NCI-H2227 treated with DMSO at 0.1 percent for 48 hours (cell line): ENCODE results near the gene ANKRD44.

Source experiments
- DNase-seq: peaks from one replicate; lab custom pipeline; 2025; lab: John Stamatoyannopoulos, UW

ANKRD44 gene

GRCh38 chr2:196985511-196986183 lies 324.9 kb downstream of the ANKRD44 start:
- DNase-seq = no peak

GRCh38 chr2:196984903-196985302 lies 325.7 kb downstream of the ANKRD44 start:
- no peak for DNase-seq

GRCh38 chr2:196983934-196984333 lies 326.6 kb downstream of the ANKRD44 start:
- DNase-seq = no peak

GRCh38 chr2:196980473-196980872 lies 330.1 kb downstream of the ANKRD44 start:
- DNase-seq = peak; percentile 93

DNA sequence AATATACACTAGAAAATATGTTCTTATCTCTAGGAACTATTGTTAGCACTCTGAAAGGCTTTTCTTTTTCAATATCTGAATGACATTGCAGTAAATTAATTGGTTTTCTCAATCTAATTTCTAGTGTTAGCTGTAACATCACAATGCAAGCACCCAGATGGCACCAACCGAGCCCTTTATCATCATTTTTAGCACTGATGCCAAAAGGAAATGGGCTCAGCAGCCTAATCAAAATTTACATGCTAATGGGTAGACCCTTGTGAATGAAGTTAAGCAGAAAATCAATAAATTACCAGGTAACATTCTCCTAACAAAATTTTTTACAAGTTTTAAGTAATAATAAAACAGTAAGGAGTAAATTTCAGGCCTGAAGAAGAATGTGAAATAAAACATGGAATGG lies 330.6 kb downstream of the ANKRD44 start:
- DNase-seq = no peak

DNA sequence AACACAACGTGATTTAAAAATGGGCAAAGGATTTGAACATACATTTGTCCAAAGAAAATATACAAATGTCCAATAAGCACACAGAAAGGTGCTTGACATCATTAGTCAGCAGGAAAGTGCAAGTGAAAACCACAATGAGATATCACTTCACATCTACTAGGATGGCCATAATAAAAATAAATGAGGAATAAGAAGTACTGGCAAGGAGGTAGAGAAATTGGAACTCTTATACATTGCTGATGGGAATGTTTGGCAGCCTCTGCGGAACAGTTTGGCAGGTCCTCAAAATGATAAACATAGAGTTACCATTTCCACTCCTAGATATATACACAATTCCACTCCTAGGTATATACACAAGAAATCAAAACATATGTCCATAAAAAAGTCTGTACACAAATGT lies 333.1 kb downstream of the ANKRD44 start:
- DNase-seq = no peak

DNA sequence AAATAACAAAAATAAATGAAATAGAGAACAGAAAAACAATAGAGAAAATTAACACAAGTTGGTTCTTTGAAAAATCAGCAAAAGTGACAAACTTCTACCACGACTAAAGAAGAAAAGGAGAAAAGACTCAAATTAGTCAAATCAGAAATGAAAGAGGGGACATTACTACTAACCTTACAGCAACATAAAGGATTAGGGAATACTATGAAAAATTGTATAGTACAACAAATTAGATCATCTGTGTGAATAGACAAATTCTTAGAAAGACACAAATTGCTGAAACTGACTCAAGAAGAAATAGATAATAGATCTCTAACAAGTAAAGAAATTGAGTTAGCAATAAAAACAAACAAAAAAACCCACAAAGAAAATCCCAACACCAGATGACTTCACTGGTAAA lies 335.6 kb downstream of the ANKRD44 start:
- DNase-seq = no peak

DNA sequence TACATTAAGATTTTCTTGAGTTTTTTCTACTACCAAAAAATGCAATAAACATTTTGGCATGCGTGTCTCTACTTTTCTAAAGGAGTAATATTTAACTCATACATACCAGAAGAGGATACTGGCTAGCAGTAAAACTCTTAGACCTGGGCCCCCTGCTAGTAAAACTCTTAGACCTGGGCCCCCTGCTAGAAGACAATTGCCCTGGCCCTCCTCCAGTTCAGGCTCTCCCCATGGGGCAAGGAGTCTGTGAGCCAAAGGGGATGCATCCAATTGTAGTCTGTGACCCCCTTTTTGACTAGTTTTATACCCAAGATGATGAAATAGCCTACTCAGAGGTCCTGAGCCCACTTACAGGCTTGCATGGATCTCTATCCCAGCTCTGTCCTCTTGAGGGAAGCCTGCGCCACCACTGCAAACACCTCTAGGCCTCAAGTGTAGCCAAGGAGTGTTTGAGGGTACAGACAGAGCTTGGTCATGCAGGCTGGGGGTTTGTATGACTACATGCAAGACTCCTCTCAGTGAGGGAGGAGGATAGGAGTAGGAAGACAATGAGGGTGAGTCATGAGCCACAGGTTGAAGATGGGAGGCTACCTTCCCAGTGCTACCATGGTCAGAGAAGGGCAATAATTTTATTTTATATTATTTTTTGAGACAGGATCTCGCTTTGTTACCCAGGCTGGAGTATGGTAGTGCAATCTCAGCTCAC lies 338.9 kb downstream of the ANKRD44 start:
- no peak for DNase-seq

DNA sequence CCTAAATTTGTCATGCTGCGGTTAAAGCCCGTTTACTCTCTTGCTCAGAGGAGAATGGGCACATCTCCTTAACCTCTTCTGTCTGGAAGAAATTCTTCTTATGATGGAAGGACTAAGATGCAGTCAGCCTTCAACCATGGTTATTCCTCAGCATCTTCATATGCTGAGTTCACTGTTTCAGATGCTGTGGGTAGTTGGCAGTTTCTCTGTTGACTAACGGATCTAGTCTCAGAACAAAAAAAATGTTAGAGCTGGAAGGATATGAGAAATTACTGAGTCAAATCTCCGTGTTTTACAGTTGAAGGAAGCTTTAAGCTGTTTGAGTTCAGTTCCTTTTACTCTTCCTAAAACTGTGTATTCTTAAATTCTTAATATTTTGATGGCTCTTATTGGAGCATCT lies 340.5 kb downstream of the ANKRD44 start:
- no peak for DNase-seq

- no peak for DNase-seq
These were observed 342.1 kb downstream of the ANKRD44 start for GRCh38 chr2:196968516-196968915.

DNA sequence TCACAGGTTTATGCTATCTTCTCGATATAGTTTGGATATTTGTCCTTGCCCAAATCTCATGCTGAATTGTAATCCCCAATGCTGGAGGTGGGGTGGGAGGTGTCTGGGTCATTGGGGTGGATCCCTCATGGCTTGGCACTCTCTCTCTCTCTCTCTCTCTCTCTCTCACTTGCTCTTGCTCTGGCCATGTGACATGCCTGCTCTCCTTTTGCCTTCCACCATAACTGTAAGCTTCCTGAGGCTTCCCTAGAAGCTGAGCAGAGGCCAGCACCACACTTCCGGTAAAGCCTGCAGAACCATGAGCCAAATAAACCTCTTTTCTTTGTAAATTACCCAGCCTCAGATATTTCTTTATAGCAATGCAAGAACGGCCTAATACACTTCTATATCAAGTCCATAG lies 342.8 kb downstream of the ANKRD44 start:
- no peak for DNase-seq

- no peak for DNase-seq
These were observed 343.5 kb downstream of the ANKRD44 start for GRCh38 chr2:196967116-196967515.

GRCh38 chr2:196966061-196966460 lies 344.5 kb downstream of the ANKRD44 start:
- no peak for DNase-seq

DNA sequence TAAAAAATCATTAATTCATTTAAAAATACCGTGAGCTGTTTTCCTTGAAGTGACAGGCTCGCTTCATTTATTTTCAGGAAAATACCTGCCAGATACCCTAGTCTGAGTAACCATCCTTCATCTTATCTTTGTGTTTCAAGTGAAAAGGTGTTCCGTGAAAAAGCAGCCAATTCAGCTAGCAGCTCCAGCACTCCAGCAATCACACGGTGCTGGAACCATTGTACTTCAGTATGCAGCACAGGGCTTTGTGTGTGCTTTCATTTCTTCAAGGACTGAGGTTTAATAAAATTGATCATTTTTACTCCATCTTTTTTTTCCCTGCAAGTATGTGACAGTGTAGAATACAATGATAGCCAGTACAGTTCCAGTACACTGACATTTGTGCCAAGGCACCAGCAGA lies 344.9 kb downstream of the ANKRD44 start:
- DNase-seq = no peak

DNA sequence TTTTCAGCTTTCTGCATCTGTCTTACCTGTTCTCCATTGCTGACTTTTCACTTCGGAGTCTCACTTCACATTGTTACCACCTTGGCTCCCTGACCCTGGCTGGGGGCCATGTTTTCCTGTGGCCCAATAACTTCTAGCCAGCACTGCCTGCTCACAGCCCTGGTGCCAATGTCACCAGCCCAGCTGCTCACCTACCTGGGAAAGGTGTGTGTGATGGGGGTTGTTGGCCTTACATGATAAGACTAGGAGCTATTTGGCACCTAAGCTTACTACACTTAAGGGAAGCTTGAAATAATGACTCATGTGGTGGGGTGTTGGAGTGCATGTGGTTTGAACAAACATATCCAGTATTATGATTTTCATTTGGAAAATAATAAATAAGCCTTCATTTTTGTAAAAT lies 346.6 kb downstream of the ANKRD44 start:
- no peak for DNase-seq

DNA sequence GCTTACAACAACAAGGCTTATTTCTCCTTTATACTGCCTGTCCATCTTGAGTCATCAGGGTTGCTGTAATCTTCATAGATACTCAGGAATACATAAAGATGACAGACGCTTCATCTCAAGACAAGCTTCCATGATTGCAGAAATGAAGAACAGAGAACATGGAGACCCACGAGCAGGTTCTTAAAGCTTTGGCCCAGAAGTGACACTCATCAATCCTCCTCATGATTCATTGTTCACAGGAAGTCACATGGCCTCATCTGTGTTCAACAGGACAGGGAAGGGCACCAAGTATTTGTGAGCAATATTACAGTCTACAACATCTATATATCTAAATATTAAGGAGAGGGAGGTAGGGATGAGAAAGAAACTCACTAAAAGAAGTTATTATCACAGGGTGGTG lies 347.5 kb downstream of the ANKRD44 start:
- no peak for DNase-seq

DNA sequence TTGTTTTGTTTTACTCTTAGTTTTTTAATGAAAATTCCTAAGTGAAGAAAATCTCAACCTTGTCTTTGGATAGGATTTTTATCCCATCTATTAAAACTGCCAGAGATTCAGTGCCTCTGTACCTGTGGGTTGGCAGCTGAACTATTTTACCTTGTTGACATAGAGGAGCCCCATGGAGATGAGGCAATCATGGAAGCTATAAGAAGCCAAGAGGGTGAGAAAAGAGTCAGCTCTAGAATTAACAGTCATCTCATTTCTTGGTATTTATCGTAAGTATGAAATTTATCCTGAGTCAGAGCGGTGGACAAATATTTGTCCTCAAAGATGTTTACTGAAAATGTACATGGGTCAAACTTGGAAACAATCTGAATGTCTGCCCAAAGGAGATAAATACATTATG lies 348.3 kb downstream of the ANKRD44 start:
- no peak for DNase-seq

DNA sequence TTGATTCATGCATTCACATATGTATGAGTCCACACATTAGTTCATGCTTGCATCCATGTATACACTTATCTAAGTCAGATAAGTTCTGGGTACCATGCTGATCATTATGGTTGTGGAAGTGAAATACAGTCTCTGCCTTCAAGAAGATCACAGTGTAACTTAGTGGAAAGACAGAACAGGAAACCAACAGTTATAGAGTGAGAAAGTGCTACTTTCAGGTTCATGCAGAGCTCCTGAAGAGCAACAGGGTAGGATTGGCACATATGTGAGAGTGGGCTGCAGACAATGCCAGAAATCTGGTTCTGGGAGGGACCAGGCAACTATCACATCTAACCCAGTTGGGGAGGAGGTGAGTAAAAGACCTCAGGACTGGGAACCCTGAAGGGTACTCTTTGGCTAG lies 348.7 kb downstream of the ANKRD44 start:
- no peak for DNase-seq

DNA sequence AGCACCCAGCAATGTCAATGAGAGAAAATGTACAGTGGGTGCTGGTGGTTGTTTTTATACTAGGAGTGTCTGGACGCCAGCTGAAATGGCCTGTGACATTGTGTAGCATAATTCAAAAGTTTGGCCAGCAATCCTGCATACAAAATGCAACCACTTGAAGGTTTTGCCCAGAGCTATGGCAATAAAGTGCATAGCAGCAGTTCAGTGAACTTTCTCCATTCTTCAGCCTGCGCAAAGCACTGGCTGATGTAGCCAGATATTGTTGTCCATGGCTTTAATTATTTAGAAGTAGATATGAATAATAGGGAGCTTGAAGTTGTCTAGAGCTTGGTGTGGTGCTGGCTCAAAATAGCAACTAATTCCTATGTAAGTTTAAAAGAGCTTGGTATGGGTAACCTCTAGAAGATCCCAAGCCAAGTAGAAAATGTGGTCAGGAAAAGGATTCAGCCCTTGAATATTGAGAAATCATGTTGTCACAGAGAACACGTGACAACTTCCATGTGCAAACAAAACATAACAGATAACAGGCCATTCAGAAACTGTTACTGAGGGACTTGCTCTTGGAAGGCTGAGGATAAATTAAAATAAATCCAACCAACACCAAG lies 350.7 kb downstream of the ANKRD44 start:
- DNase-seq = no peak

DNA sequence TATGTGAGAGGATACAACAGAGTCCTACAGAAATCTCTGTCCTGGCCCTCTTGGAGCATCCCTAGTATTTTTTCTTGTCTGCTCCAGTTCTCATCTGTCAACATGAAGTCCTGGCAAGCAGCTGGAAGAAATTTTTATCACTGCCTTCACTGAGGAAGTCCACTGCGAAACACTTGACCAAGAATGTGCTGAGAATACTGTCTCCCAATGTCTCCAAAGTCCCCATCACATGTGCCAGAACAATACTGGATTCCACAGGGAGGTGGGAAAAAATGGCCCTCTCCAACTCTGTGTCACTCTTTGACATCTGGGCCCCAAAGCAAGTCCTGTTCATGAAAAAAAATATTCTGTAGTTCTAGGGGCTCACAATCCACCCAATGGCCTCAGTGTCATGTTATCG lies 351.3 kb downstream of the ANKRD44 start:
- no peak for DNase-seq

GRCh38 chr2:196957881-196958525 lies 352.6 kb downstream of the ANKRD44 start:
- DNase-seq = no peak

GRCh38 chr2:196957442-196957841 lies 353.1 kb downstream of the ANKRD44 start:
- DNase-seq = no peak

GRCh38 chr2:196956069-196956468 lies 354.5 kb downstream of the ANKRD44 start:
- DNase-seq = no peak
